C4-2B (cell line): ENCODE measurements around the gene TLCD3A.

Experiments used
- ZFX ChIP-seq: fragments of 450-650 bp; IDR thresholded peaks from 2 replicates; pipeline ENCODE4 v1.6.1; 2017
- TF ChIP-seq, protein P1 (sequence below): fragments of 450-650 bp; conservative IDR thresholded peaks from 2 replicates; pipeline ENCODE4 v1.5.1; 2017; ENCODE audit warnings: mild to moderate bottlenecking

- TF ChIP-seq, protein P1, sequence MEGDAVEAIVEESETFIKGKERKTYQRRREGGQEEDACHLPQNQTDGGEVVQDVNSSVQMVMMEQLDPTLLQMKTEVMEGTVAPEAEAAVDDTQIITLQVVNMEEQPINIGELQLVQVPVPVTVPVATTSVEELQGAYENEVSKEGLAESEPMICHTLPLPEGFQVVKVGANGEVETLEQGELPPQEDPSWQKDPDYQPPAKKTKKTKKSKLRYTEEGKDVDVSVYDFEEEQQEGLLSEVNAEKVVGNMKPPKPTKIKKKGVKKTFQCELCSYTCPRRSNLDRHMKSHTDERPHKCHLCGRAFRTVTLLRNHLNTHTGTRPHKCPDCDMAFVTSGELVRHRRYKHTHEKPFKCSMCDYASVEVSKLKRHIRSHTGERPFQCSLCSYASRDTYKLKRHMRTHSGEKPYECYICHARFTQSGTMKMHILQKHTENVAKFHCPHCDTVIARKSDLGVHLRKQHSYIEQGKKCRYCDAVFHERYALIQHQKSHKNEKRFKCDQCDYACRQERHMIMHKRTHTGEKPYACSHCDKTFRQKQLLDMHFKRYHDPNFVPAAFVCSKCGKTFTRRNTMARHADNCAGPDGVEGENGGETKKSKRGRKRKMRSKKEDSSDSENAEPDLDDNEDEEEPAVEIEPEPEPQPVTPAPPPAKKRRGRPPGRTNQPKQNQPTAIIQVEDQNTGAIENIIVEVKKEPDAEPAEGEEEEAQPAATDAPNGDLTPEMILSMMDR: no peak
- no peak for TF ChIP-seq ZFX
Observed at GRCh38 chr17:746783-747629, 14.6 kb downstream of the TLCD3A start.
